HCT116 (cell line): Measurements from ENCODE around the gene ITIH5. TPM values are rescaled to one million over a fixed set of nuclear protein-coding genes. Genes with fewer than 3 reads are reported as not detected.

Experiments used
- ATAC-seq: fragments of 200-7000 bp; cut with Tn5 transposase; 2 replicates; pipeline ENCODE4 v1.9.1; 2020; ENCODE audit warnings: mild to moderate bottlenecking, moderate library complexity
- BruUV-seq: library from RNA; stranded (reverse); fragments of 400-500 nt; replicated peaks from 2 replicates; lab custom pipeline; 2021; lab: Mats Ljungman, UMichigan
- CTCF ChIA-PET: fragments of 300-600 bp; sonication (Branson Sonifier 250); formaldehyde crosslinking; loops from one replicate; lab custom pipeline; 2021; ENCODE audit warnings: antibody characterized with exemption; lab: Charles Lee
- POLR2A ChIA-PET: fragments of 300-600, 350-600 bp; sonication (Branson Sonifier 250); formaldehyde crosslinking; loops from one replicate; lab custom pipeline; 2021; ENCODE audit warnings: antibody characterized with exemption; lab: Charles Lee
- RAD21 ChIA-PET, 2 experiments: fragments of 300-600 bp; sonication (Branson Sonifier 250); formaldehyde crosslinking; loops; one replicate each; lab custom pipeline; 2023; ENCODE audit warnings: low total read pairs in 2 of 2; ENCODE audit not compliant: uncharacterized antibody in 2 of 2, unreplicated experiment in 2 of 2, low non-redundant PET in 1 of 2; lab: Charles Lee
- DNase-seq: peaks from one replicate; pipeline ENCODE4 v3.0.0-alpha.2; 2010; ENCODE audit warnings: low read depth, low spot score
- H2AFZ ChIP-seq: fragments of 200-600 bp; shearing (Covaris generic), sonication (generic); 2 replicates; pipeline ENCODE4 v1.6.1; 2017; ENCODE audit warnings: low read depth, mixed run types, mixed read lengths, antibody characterized with exemption, low read length; ENCODE audit not compliant: poor library complexity, severe bottlenecking
- H3K27ac ChIP-seq: 2 replicates; pipeline ENCODE4 v1.5.1; 2012; ENCODE audit warnings: low read depth, low read length
- H3K27me3 ChIP-seq: fragments of 200-600 bp; sonication (generic); 2 replicates; pipeline ENCODE4 v1.6.1; 2016; ENCODE audit warnings: mixed run types, low read length, mixed read lengths; ENCODE audit not compliant: insufficient read depth
- H3K36me3 ChIP-seq, 2 experiments: fragments of 200-500 bp in 1 of 2; fragments of 200-600 bp in 1 of 2; sonication (Bioruptor generic) in 1 of 2; sonication (generic) in 1 of 2; 2 replicates each; pipeline versions ENCODE4 v1.5.1 to v1.6.1; 2014 to 2016; ENCODE audit warnings: low read length in 2 of 2, inconsistent platforms in 1 of 2, mixed read lengths in 1 of 2, mixed run types in 1 of 2; ENCODE audit not compliant: insufficient read depth in 2 of 2, control insufficient read depth in 1 of 2
- H3K4me1 ChIP-seq, 2 experiments: fragments of 200-600 bp in 1 of 2; sonication (generic) in 1 of 2; 2 replicates each; pipeline versions ENCODE4 v1.5.1 to v1.6.1; 2012 to 2017; ENCODE audit warnings: low read length in 2 of 2, inconsistent platforms in 1 of 2, mild to moderate bottlenecking in 1 of 2, mixed read lengths in 1 of 2, mixed run types in 1 of 2, moderate library complexity in 1 of 2; ENCODE audit not compliant: insufficient read depth in 2 of 2, control insufficient read depth in 1 of 2
- H3K4me2 ChIP-seq: fragments of 200-600 bp; sonication (generic); 2 replicates; pipeline ENCODE4 v1.6.1; 2017; ENCODE audit warnings: mixed run types, low read length, mixed read lengths
- H3K4me3 ChIP-seq, 2 experiments: fragments of 200-600 bp in 1 of 2; sonication (generic) in 1 of 2; replicated peaks in 1 of 2; 2 replicates each; pipeline ENCODE4 v1.5.1; 2011 to 2016; ENCODE audit warnings: low read length in 2 of 2, control low read depth in 1 of 2, low read depth in 1 of 2, mild to moderate bottlenecking in 1 of 2, mixed read lengths in 1 of 2, mixed run types in 1 of 2
- H3K79me2 ChIP-seq: fragments of 200-600 bp; sonication (generic); 2 replicates; pipeline ENCODE4 v1.6.1; 2017; ENCODE audit warnings: mild to moderate bottlenecking, mixed run types, low read length, moderate library complexity, mixed read lengths; ENCODE audit not compliant: insufficient read depth
- H3K9ac ChIP-seq: fragments of 200-600 bp; sonication (generic); 2 replicates; pipeline ENCODE4 v1.6.1; 2016; ENCODE audit warnings: low read length, mixed read lengths
- H3K9me2 ChIP-seq: fragments of 200-600 bp; sonication (generic), shearing (Covaris generic); 2 replicates; pipeline ENCODE4 v1.6.1; 2017; ENCODE audit warnings: mixed run types, mild to moderate bottlenecking, moderate library complexity; ENCODE audit not compliant: insufficient read depth
- H3K9me3 ChIP-seq, 2 experiments: fragments of 200-500 bp in 1 of 2; fragments of 200-600 bp in 1 of 2; sonication (Bioruptor generic) in 1 of 2; sonication (generic) in 1 of 2; 2 replicates each; pipeline ENCODE4 v1.6.1; 2014 to 2017; ENCODE audit warnings: low read length in 2 of 2, mixed read lengths in 2 of 2, inconsistent platforms in 1 of 2, low read depth in 1 of 2, mild to moderate bottlenecking in 1 of 2, mixed run types in 1 of 2, moderate library complexity in 1 of 2; ENCODE audit not compliant: control insufficient read depth in 1 of 2, insufficient read depth in 1 of 2
- H4K20me1 ChIP-seq: fragments of 200-600 bp; sonication (generic), shearing (Covaris generic); 2 replicates; pipeline ENCODE4 v1.6.1; 2017; ENCODE audit warnings: mixed run types, mild to moderate bottlenecking, moderate library complexity; ENCODE audit not compliant: insufficient read depth
- ATF3 ChIP-seq: IDR thresholded peaks from 2 replicates; pipeline ENCODE4 v1.6.1; 2012
- CBX3 ChIP-seq: IDR thresholded peaks from 2 replicates; pipeline ENCODE4 v1.6.1; 2012; ENCODE audit warnings: low read depth
- CTCF ChIP-seq, 3 experiments: fragments of 200-600 bp in 1 of 3; sonication (generic) in 1 of 3; IDR thresholded peaks in 2 of 3; conservative IDR thresholded peaks in 1 of 3; 2 replicates each; pipeline ENCODE4 v1.5.1; 2012 to 2017; ENCODE audit warnings: low read depth in 2 of 3, low read length in 2 of 3, antibody characterized with exemption in 1 of 3, borderline replicate concordance in 1 of 3, control low read depth in 1 of 3, mild to moderate bottlenecking in 1 of 3, mixed read lengths in 1 of 3, mixed run types in 1 of 3, moderate library complexity in 1 of 3; ENCODE audit not compliant: insufficient read depth in 1 of 3
- EGR1 ChIP-seq: IDR thresholded peaks from 2 replicates; pipeline ENCODE4 v1.6.1; 2012; ENCODE audit warnings: low read depth
- ELF1 ChIP-seq: IDR thresholded peaks from 2 replicates; pipeline ENCODE4 v1.6.1; 2012; ENCODE audit warnings: low read depth, borderline replicate concordance
- EZH2phosphoT487 ChIP-seq: fragments of 200-600 bp; IDR thresholded peaks from 2 replicates; pipeline ENCODE4 v1.6.1; 2018; ENCODE audit warnings: antibody characterized with exemption, borderline replicate concordance
- FOSL1 ChIP-seq: IDR thresholded peaks from 2 replicates; pipeline ENCODE4 v1.6.1; 2012; ENCODE audit warnings: low read depth
- MAX ChIP-seq: IDR thresholded peaks from 2 replicates; pipeline ENCODE4 v1.6.1; 2012
- POLR2A ChIP-seq: IDR thresholded peaks from 2 replicates; pipeline ENCODE4 v1.7.0; 2011; ENCODE audit warnings: borderline replicate concordance; ENCODE audit not compliant: insufficient read depth, insufficient read length; ENCODE audit errors: extremely low read depth
- POLR2AphosphoS5 ChIP-seq: IDR thresholded peaks from 2 replicates; pipeline ENCODE4 v1.6.1; 2011; ENCODE audit warnings: mild to moderate bottlenecking, low read depth, low read length, moderate library complexity
- RAD21 ChIP-seq: IDR thresholded peaks from 2 replicates; pipeline ENCODE4 v1.6.1; 2012; ENCODE audit warnings: low read depth, mild to moderate bottlenecking
- SIN3A ChIP-seq: IDR thresholded peaks from 2 replicates; pipeline ENCODE4 v1.6.1; 2012; ENCODE audit warnings: low read depth
- TCF7L2 ChIP-seq: IDR thresholded peaks from 2 replicates; pipeline ENCODE4 v1.7.0; 2011; ENCODE audit warnings: borderline replicate concordance, inconsistent platforms; ENCODE audit not compliant: insufficient read depth, insufficient read length; ENCODE audit errors: extremely low read depth
- ZBTB33 ChIP-seq: IDR thresholded peaks from 2 replicates; pipeline ENCODE4 v1.6.1; 2011; ENCODE audit warnings: mild to moderate bottlenecking, low read length, moderate library complexity; ENCODE audit not compliant: insufficient replicate concordance; ENCODE audit errors: extremely low read depth
- ZFX ChIP-seq: fragments of 450-650 bp; IDR thresholded peaks from 2 replicates; pipeline ENCODE4 v1.6.1; 2017
- ZNF274 ChIP-seq: fragments of 200-500 bp; sonication (Bioruptor generic); IDR thresholded peaks from 2 replicates; pipeline ENCODE4 v1.6.1; 2014; ENCODE audit warnings: mild to moderate bottlenecking, low read depth, low read length, inconsistent platforms
- intact Hi-C: fragments of 100-400 bp; cut with micrococcal nuclease; formaldehyde crosslinking; loops from 2 replicates; pipeline ENCODE4 v1.10.0; 2022
- total RNA-seq: library from RNA; stranded (reverse); gene quantifications from one replicate; pipeline ENCODE4 v1.2.1, GENCODE V29; 2021; ENCODE audit not compliant: unreplicated experiment

ITIH5 gene
- total RNA-seq, 1 experiment from 2014 or later = not detected

- TF ChIP-seq CTCF (IDR thresholded peaks at IDR 0.05 in 2 of 3, conservative IDR thresholded peaks at IDR 0.05 in 1 of 3; ENCODE audit: borderline replicate concordance in 1 of 3, insufficient read depth in 1 of 3, low read depth in 2 of 3, low read length in 2 of 3) (no peak), ZBTB33 (no peak), ZNF274 (no peak), ELF1 (no peak), TCF7L2 (no peak), EGR1 (no peak), EZH2phosphoT487 (no peak), SIN3A (no peak), ZFX (no peak)
Observed at GRCh38 chr10:7518693-7519092, 148.1 kb downstream of the ITIH5 start (continued).

GRCh38 chr10:7515439-7515838 is 151.3 kb downstream of the ITIH5 start:
- CTCF ChIA-PET = interaction anchor here (1.4 kb wide), 1 partner anchor 10 kb away, joined by 4 read pairs; no protein-coding TSS in a partner anchor
- no TSS peak for BruUV-seq
- H4K20me1 ChIP-seq = no peaks in the 10 kb centered on the region
- ATAC-seq (no peak), DNase-seq (no peak)
- H3K9ac ChIP-seq = no peak overlapping the region
- H3K79me2 ChIP-seq = no peaks in the 10 kb centered on the region
- no peaks in the 10 kb centered on the region for H3K9me2 ChIP-seq
- H3K27me3 ChIP-seq = peaks cover 19% of the 10 kb centered on the region
- no peaks in the 10 kb centered on the region for H3K36me3 ChIP-seq
- intact Hi-C loops = no loop called here
- no peak overlapping the region for H3K4me2 ChIP-seq
- POLR2A ChIA-PET = no interaction called here
- H2AFZ ChIP-seq = no peak overlapping the region
- H3K9me3 ChIP-seq = no peaks in the 10 kb centered on the region
- H3K4me1 ChIP-seq = no peaks in the 10 kb centered on the region
- H3K27ac ChIP-seq = no peak overlapping the region
- no peak for TF ChIP-seq POLR2AphosphoS5
- no peak for TF ChIP-seq ZFX
- TF ChIP-seq ATF3 = no peak
- no peak for TF ChIP-seq SIN3A
- TF ChIP-seq ELF1 = no peak
- TF ChIP-seq EZH2phosphoT487 = no peak
- TF ChIP-seq FOSL1 = no peak
- no peak for TF ChIP-seq MAX
- TF ChIP-seq ZBTB33 = no peak
- no peak for TF ChIP-seq POLR2A
- no peak for TF ChIP-seq CBX3
- no peak for TF ChIP-seq RAD21
- RAD21 ChIA-PET = no interaction called here
- no peak overlapping the region for H3K4me3 ChIP-seq
